GM18499 (cell line): ENCODE data around the gene KRT82.

Experiments
- ATAC-seq: cut with Tn5 transposase; IDR thresholded peaks from one replicate; pipeline ENCODE4 v1.9.1; 2021; ENCODE audit warnings: moderate number of reproducible peaks; ENCODE audit not compliant: insufficient read depth, unreplicated experiment

KRT82 gene

DNA sequence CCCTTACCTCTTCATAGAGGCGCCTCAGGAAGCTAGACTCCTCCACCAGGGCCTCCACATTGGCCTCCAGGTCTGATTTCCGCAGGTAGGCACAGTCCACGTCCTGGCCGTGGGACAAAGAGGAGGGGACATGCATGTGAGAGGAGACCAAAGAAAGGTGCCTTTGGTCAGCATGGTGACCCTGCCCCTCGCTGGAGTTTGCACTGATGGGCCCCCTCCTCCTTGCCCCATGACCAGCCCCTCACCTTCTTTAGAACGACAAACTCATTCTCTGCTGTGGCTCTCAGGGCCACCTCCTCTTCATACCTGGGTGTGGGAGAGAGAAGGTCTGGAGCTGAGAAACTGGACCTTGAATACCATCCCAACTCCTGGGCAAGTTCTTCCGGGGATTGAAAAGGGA lies 42.1 kb downstream of the KRT82 start:
- no peak for ATAC-seq

DNA sequence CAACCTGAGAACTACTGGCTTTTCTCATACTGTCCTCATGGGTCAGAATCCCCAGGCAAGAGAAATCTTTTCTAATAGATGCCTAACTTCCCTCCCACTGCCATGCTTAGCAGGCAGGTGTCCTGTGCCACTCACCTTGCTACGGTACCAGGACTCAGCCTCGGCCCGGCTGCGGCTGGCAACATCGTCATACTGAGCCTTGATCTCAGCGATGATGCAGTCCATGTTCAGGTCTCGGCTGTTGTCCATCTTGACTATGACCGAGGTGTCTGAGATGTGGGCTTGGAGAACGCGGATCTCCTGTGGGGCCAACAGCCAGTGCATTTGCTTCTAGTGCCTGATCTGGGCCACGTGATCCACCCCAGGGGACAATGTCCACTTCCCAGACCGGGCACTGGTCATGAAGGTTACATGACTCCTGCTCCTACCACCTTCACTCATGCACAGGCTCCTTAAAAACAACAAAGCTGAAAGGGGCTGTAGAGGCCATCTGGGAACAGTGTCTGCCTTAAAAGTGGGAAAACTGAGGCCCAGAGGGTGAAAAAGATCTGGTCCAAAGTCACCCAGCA lies 42.9 kb downstream of the KRT82 start:
- no peak for ATAC-seq

DNA sequence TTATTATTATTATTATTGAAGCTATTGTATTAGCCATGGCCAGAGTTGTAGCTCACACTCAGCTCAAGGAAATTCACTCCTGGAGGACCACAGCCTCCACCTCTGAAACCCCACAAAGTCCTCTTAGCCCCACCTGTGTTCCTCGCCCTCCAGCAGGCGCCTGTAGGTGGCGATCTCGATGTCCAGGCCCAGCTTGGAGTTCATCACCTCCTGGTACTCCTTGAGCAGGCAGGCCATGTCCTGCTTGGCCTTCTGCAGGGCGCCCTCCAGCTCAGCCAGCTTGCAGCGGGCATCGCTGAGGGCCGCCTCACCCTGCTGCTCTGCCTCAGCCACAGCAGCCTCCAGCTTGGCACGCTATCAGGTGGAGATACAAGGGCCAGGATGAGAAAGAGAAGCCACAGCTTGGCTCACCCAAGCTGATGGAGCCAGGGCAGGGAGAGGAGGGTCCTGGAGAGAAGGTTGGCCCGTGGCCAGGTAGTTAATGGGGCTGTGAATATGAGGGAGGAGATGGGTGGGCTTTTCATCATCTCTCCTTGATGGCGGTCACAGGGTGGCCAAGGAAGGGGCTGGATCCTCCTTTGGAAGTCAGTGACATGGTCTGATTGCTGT lies 43.9 kb downstream of the KRT82 start:
- ATAC-seq = no peak

DNA sequence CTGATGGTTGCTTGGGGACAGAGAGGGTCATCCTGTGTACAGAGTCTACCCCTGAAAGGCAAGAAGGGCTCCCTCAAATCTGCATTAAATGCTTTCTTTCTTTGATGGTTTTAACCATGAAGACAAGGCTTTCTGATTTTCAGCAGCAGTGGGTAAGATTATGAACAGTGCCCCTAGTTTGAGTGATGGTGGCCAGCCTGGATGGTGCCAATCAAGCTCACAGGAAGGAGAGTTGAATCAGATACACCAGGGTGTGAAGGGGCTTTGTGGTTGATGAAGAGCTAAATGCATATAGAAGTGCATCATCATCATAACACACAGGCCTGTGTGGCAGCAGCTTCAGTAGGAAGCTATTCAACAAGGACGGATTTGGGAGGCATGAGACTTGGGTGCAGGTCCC lies 44.6 kb downstream of the KRT82 start:
- no peak for ATAC-seq

DNA sequence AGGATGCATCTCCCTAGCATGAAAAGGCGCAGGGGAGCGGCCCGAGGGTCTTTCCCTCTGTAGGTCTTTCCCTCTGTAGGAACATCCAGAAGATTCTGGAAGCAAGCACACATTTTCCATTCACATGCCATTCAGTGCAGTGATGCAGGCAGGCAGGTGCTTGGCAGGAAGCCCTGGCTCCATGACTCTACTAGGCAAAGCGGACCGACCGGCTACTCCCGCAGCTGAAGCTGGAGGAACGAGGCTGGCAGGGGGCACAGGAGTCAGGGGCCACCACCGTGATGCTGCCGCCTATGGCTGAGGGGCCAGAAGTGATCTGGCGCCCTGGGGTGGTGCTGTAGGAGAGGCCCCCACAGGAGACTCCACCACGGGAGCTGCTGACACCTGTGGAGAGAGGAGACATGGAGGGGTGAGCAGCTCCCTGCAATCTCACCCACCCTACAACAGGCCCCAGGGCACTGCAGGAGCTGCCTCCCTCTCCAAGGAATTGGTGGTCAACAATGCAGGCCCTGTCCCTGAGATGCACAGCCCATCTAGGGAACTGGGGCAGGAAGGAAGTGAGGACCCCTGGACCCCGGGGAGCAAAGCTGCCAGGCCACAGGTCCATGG lies 45.4 kb downstream of the KRT82 start:
- no peak for ATAC-seq

DNA sequence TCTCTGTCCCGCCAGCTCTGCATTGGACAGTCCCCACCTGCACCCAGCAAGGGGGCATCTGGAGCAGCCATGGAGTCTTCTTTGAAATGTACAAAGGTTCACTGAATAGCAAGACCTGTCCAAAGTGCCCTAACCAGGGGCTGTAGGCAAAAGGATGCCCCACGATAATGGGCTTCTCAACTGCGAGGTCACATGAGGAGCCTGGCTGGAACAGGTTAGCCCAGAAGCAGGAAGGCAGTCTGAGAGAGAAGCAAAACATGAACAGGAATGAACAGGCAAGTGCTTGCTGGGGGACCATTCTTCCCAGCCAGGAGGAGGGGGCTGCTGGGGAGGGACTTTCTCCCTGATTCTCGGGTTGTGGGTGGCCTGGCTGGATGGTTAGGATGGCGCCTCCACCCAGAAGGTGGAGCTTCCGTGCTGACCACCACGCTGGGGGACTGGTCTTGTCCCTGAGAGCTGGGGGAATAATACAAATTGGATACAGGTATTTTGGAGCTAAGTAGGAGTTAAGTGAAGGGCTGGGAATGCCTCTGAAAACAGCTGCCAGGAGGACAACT lies 46.0 kb downstream of the KRT82 start:
- no peak for ATAC-seq

DNA sequence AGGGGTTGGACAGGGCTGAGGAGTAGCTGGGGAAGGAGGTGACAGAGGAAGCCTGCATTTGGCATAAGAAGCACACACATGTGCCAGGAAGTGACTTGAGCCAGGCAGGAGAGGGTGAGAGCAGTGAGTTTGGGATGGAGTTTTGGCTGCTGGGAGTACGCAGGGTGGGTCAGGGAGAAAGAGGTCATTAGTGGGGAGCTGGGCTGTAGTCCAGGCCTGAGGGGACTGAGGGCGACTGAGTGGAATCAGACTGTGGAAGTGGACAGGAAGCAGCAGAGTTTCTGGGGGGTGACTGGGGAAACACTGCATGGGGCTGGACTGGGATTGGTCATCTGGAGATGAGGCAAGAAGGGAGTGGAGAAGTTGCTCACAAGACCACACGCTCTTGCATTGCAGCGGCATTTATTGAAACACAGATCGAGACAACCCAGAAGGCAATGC lies 46.5 kb downstream of the KRT82 start:
- ATAC-seq = no peak

DNA sequence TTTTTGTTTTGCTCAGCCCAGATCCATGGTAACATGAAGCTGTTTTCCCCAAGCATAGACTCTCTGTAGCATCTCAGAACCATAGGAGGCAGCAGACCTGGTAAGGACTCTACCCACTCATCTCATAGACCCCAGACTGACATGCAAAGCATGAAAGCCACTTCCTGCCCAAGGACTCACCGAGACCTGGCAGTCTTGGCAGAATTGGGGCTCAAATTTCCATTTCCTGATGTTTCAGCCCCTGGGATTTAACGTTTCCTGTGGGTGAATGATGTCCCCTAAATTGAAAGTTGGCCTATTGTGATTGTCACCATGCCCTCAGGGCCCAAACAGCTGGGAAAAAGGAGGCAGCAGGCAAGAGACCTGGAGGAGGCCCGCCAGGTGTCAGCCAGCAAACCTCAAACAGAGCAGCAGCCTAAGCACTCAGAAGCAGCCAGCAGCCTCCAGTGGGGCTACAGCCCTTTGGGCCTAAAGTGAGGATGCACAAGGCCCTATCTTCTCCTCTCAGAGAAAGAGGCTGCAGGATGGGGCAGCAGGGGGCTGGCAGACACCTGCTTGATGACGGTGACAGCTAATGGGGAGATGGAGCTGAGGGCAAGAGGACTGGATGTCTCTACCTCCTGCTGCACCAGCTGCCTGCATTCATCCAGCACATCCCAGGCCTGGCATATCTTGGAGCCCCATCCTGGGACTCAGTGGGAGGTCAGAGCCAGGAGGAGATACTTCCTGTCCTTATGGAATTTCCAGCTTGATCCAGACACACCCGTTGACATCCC lies 47.4 kb downstream of the KRT82 start:
- ATAC-seq = peak; percentile 65

DNA sequence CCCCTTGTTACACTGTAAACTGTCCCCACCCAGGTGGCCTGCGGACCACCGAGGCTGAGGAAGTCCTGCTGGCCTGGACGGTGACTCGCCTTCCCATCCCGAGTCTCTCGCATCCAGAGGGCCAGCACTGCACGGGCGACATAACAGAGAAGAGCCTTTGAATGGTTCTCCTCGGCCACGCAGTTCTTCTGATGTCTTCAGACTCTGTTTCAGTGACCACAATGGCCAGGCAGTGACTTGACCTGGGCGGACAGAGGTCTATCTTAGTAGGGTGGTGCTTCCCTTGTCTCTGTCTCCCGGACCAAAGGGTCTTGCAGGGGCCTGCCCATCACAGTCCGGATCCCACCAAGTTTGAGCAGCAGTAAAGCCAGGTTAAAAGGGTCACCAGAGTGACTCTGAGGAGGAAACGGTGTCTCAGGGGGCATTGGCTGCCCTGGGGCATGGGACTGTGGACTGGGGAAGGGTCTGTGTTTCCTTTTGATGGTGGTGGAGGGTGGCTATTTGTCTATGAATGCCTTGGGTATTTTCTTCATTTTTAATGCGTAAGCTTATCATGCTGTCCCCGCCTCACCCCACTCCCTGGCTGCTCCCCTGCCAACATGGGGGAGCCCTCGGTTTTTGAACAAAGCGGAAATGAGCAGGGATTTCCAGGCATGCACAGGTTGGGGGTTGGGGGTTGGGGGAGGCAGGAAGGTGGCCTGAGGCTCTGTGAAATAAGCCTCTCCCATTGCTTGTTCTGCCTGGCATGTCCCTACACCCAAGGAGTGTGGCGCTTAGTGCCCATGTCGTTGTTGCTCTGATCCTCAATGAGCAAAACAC lies 49.2 kb downstream of the KRT82 start:
- no peak for ATAC-seq

DNA sequence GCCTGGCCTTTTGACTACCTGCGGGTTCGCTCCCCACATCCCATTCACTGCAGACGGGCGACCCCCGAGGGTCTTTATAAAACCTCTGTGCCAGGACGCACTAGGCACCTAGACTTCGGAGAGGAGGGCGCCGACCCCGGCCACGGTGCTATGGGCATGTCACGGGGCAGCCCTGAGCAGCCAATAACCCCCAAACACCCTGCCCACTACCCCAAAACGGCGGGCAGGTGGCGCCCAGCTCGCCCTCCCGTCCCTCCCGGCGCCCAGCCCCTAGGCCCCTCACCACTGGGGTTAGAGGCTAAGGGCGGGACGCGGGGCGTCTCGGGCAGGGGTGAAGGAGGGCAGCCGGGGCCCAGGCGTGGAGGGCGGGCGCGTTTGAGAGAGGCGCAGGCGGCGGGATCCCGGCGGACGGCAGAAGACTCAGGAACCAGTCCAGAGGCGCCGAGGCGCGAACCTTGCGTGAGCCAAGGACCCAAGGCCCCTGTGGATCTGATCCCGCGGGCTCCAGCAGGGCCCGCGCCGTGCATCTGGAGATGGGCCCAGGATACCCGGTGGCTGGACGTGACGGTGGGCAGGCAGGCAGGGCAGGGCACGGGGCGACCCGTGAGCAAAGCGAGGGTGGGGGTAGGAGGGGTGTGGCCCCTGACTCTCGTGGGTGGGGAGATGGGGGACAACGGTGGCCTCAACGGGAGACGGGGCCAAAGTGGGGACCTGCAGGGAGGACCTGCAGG lies 49.9 kb downstream of the KRT82 start:
- no peak for ATAC-seq

DNA sequence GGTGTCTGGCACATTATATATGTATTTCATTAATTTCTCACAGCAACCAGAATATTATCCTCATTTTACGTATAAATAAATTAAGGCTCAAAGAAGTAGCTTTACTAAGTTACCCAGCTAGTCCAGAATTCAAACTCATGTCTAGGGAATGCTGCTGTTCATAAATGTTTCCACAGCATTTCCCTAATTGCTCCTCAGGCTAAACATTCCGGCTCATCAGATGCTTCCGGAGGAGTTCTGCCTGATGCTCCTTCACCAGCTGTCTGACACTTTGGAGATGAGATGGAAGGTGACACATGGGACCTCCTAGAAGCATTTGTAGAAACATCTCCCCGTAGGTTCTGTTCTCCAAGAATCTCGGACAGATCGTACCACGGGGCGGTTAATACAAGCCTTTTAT lies 51.0 kb downstream of the KRT82 start:
- no peak for ATAC-seq

DNA sequence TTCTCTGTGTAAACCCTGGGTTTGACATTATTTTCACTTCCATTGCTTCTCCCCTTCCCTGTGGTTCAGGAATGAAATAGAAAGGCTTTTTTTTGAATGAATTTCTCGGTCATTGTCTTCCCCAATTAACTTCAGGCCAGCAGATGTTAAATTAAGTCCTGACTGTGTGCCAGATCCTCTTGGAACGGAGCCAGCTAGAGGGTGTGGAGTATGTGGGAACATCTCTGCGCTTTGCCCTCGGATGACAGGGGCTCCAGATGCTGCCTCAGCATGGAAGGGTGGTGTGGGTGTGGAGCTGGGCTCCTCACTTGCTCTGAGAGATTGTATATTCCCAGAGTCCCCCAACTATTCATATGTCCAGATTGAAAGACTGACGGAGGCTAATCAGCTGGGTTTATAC lies 51.9 kb downstream of the KRT82 start:
- no peak for ATAC-seq

DNA sequence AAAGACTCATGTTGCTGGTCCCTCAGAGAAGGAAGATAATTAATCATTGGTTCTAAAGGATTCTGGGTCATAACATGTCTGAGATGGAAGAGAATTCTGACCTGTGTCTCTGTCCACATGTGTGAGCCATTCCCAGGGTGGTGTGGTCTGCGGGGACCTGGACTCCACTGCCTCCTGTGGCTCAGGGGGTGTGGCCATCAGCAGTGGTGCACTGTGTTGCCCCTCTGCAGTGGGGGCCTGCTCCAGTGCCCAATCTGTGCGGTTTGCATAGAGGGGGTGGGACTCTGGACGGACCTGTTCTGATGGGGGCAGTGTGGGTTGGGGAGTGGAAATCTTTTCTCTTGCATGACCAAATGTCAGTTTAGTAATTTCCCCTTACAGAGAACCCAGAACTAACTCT lies 52.4 kb downstream of the KRT82 start:
- ATAC-seq = no peak

DNA sequence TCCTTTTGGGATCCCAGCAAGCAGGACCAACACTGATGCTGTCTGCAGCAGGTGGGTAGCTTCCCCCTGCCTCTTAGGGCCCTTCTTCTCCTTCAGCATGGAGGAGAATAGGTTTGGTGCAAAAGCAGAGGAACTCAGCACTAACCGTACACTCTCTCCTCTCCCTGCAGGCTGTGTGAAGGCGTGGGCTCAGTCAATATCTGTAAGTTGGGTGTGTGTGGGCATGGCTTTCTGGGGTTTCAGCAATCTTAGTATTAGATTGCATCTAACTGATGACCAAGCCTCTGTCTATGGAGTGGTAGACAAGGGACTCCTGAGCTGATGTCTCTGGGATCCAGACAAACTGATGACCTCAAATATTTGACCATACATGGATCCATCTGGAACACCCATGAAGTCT lies 53.2 kb downstream of the KRT82 start:
- no peak for ATAC-seq

DNA sequence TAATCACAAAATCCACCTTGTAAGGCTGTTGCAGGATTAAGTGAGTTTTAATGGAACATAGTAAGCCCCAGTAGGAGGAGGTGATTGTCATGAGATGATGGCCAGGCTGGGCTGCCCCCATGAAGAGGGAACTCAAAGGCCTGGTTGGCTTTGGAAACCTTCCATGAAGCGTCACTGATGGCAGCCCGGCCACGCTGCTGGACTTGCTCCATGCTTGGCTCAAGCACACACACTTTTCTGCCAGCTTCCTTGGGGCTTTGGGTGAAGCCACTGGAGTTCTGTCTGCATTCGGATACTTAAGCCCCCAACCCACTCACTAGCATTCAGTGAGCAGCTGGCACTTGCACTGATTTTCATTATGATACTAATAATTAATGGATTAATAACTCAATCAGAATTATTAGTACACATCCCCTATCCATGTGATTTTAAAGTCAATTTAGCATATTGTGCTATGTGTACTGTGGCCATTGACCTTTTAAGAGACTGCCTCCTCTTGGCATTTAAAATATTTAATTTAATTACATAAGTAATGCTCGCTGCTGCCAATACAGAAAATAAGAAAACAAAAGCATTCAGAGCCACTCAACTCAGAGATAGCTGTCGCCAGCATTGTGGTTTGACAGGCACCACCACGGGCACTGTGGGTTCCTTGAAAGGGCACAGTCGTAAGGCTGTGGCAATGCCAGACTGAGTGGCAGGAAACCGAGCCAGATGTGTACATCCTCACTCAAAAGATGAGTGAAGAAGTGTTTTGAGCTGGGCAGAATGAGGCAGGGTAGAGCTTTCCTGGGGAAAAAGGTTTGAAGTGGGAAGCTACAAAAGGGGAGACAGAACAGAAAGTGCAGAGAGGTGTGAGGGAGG lies 54.7 kb downstream of the KRT82 start:
- no peak for ATAC-seq

DNA sequence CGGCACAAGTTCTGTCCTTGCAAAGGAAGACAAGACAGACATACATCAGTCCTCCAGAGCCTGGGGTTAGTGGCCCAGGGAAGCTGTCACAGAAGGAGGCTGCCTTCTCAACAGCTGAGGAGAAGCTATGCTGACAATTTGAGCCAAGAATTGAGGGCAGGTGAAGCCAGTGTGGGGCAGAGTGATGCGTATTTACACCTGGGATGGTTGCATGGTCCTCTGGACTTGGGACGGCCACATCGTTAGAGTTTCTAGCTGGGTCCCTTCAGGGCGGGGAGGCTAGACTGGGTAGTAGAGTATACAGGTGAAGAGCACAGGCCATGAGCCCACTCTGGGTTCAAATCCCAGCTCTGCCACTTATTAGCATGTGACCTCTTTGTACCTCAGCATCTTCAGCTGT lies 55.3 kb downstream of the KRT82 start:
- ATAC-seq = no peak

DNA sequence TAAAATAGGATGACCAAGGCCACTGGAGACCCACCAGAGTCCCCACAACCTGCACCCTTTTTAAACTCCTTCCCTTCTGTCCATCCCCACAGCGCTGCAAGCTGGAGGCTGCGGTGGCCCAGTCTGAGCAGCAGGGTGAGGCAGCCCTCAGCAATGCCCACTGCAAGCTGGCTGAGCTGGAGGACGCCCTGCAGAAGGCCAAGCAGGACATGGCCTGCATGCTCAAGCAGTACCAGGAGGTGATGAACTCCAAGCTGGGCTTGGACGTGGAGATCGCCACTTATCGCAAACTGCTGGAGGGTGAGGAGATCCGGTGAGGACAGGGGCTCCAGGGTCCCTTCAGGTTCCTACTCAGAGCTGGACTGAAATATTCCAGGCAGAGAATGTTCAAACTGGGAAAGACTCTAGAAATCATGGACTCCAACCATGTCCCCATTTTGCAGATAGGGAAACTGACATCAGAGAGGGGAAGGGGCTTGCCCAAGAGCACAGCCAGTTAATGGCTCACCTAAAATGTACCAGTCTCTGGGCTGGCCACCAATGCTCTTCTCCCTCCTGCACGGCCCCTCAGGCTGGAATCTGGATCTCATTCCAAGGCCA lies 56.0 kb downstream of the KRT82 start:
- no peak for ATAC-seq

DNA sequence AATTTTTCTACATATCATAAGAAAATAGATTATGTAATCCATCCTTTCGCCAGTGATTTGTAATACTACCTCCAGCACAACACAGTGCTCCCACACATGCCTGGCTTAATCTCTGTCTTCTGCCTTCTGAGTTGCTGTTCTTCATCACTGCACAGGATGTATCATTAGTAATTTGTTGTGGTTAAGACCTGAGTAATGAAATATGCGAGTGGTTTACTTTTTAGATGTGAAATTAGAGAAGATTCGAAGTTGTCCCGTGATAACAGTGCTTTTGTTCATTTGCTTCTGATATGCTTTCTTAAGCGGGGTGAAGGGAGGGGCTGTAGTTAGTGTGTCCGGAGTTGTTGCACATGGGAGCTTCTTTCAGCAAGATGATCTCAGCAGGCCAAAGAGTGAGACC lies 56.9 kb downstream of the KRT82 start:
- no peak for ATAC-seq
